Ovary (tissue), 9 donors: ENCODE data around the gene SYT17. TPM values are rescaled to one million over a fixed set of nuclear protein-coding genes. Genes with fewer than 3 reads are reported as not detected.
"Not testable (repeated sequence)": the region's sequence is repeated elsewhere in the genome, so short reads cannot be mapped to it uniquely, and the experiment has no call there.

Source experiments
- DNase-seq, 5 donors: peaks; one replicate each; pipeline ENCODE4 v3.0.0-alpha.2; 2019 to 2020
- H3K27ac ChIP-seq, 2 donors: fragments of 200-600 bp; one replicate each; pipeline versions ENCODE4 v1.5.1 to v1.8.0; 2019 to 2022
- H3K27me3 ChIP-seq: fragments of 200-600 bp; one replicate; pipeline ENCODE4 v1.8.0; 2022
- H3K36me3 ChIP-seq: fragments of 200-600 bp; sonication (generic); one replicate; pipeline ENCODE4 v1.5.1; 2019
- H3K4me1 ChIP-seq: one replicate; pipeline ENCODE4 v1.8.1; 2013; ENCODE audit warnings: mild to moderate bottlenecking, moderate library complexity; ENCODE audit not compliant: insufficient read depth
- H3K4me3 ChIP-seq: fragments of 200-600 bp; sonication (generic); one replicate; pipeline ENCODE4 v1.5.1; 2017
- H3K9me3 ChIP-seq, 2 donors: fragments of 200-600 bp in 1 of 2; sonication (generic) in 1 of 2; one replicate each; pipeline versions ENCODE4 v1.5.1 to v1.8.1; 2013 to 2019; ENCODE audit warnings: mild to moderate bottlenecking in 1 of 2, moderate library complexity in 1 of 2
- CTCF ChIP-seq, 3 donors: fragments of 450-650 bp in 2 of 3; fragments of 200-600 bp in 1 of 3; IDR thresholded peaks; one replicate each; pipeline versions ENCODE4 v1.5.1 to v1.8.0; 2016 to 2022; ENCODE audit warnings: antibody characterized with exemption in 3 of 3, mild to moderate bottlenecking in 1 of 3
- EP300 ChIP-seq: sonication (generic); formaldehyde crosslinking; IDR thresholded peaks from one replicate; pipeline ENCODE4 v1.6.1; 2017; ENCODE audit warnings: antibody characterized with exemption
- POLR2A ChIP-seq: fragments of 450-650 bp; IDR thresholded peaks from one replicate; pipeline ENCODE4 v1.6.1; 2017; ENCODE audit warnings: antibody characterized with exemption, mild to moderate bottlenecking, moderate library complexity
- WGBS, 3 donors: extraction: QIAGEN DNeasy Blood & Tissue Kit in 1 of 3; methylation state at CpG; one replicate each; pipeline versions ENCODE4 v1.1.5 to v1.1.7; 2013 to 2017; 5-methylcytosine and 5-hydroxymethylcytosine counted together
- intact Hi-C, 4 donors: fragments of 100-400 bp; cut with DNase I; formaldehyde crosslinking; loops; one replicate each; pipeline versions ENCODE4 v1.11.0 to v1.15.1; 2022 to 2023
- polyA plus RNA-seq, 2 donors: library from polyadenylated mRNA; stranded (reverse); fragments of 200-250 nt in 1 of 2; fragments of 350-450 nt in 1 of 2; fragmentation: Illumina TruSeq in 1 of 2; extraction: RNeasy Lipid Tissue Mini Kit (QIAGEN cat#74804) in 1 of 2; gene quantifications; one replicate each; pipeline ENCODE4 v1.2.3, GENCODE V29; 2013 to 2014
- total RNA-seq, 7 donors: library from RNA; depleted of rRNA in 2 of 7; stranded (reverse); fragments of >200 nt in 2 of 7; fragmentation: NEBNext Ultra II Directional in 3 of 7; extraction: Animal tissue kit (Norgen Biotek cat#: 25700) in 3 of 7; gene quantifications; one replicate each; pipeline versions ENCODE4 v1.1.0 to v1.2.4, GENCODE V29; 2016 to 2023
- donor health status: DM: no; HTN: no; CAD: no; lungs with moderate emphysema.
- donor health status: DM: no; HTN: no; CAD: no.
- donor health status: Bipolar disorder and iron deficiency.
- donor health status: DM: yes; HTN: yes; CAD: no.
- donor health status: DM: no; HTN: no; CAD: no.
- donor health status: DM: yes; HTN: yes; CAD: no.

Gene SYT17
- total and polyA plus RNA-seq, 9 donors, result 0.36 to 1.5 (median 0.82) TPM

GRCh38 chr16:19186408-19186807 lies 18.4 kb downstream of the SYT17 start:
- 64 to 78% (median 75%) methylated on average over 6 of the region's 6 CpGs for WGBS, 3 donors

GRCh38 chr16:19187961-19188360 lies 19.9 kb downstream of the SYT17 start:
- H3K9me3 ChIP-seq, DNase-seq, H3K27ac ChIP-seq, H3K4me1 ChIP-seq, H3K4me3 ChIP-seq, H3K27me3 ChIP-seq, H3K36me3 ChIP-seq, intact Hi-C loops: not testable (repeated sequence)
- WGBS, 3 donors, result 78 to 82% (median 81%) methylated on average over 3 of the region's 3 CpGs

More at GRCh38 chr16:19186408-19186807, 18.4 kb downstream of the SYT17 start:
- intact Hi-C loops, result no loop called here
- Histone ChIP-seq H3K9me3 (no peaks in the 10 kb centered on the region), H3K36me3 (no peaks in the 10 kb centered on the region), H3K4me1 (no peaks in the 10 kb centered on the region), H3K4me3 (no peak overlapping the region), H3K27me3 (no peaks in the 10 kb centered on the region), H3K27ac (no peak overlapping the region)
- no peak for DNase-seq
- no peak for TF ChIP-seq POLR2A

- no peaks in the 10 kb centered on the region for H3K4me1 ChIP-seq
- no peak overlapping the region for H3K4me3 ChIP-seq
- H3K27ac ChIP-seq, result no peak overlapping the region
- H3K36me3 ChIP-seq, result no peaks in the 10 kb centered on the region
- WGBS, 3 donors, result 38 to 45% (median 43%) methylated on average over 5 of the region's 5 CpGs
- intact Hi-C loops, result no loop called here
- no peaks in the 10 kb centered on the region for H3K9me3 ChIP-seq
- TF ChIP-seq POLR2A (no peak), EP300 (no peak), CTCF (IDR thresholded peaks at IDR 0.05) (no peak)
- no peaks in the 10 kb centered on the region for H3K27me3 ChIP-seq
- DNase-seq, result no peak
Observed at GRCh38 chr16:19188406-19188805, 20.4 kb downstream of the SYT17 start.

GRCh38 chr16:19192865-19193264 lies 24.8 kb downstream of the SYT17 start:
- DNase-seq, result no peak
- Histone ChIP-seq H3K9me3 (no peaks in the 10 kb centered on the region), H3K4me1 (no peaks in the 10 kb centered on the region), H3K36me3 (no peaks in the 10 kb centered on the region), H3K4me3 (no peak overlapping the region), H3K27ac (no peak overlapping the region), H3K27me3 (no peaks in the 10 kb centered on the region)
- 83 to 92% (median 85%) methylated on average over 4 of the region's 4 CpGs for WGBS, 3 donors
- intact Hi-C loops, result no loop called here
- no peak for TF ChIP-seq CTCF (IDR thresholded peaks at IDR 0.05)
- TF ChIP-seq POLR2A, result no peak
- TF ChIP-seq EP300, result no peak

GRCh38 chr16:19196871-19197270 lies 28.8 kb downstream of the SYT17 start:
- no peaks in the 10 kb centered on the region for H3K36me3 ChIP-seq
- no peaks in the 10 kb centered on the region for H3K9me3 ChIP-seq
- H3K4me3 ChIP-seq, result no peak overlapping the region
- H3K27ac ChIP-seq, result no peak overlapping the region
- TF ChIP-seq CTCF (IDR thresholded peaks at IDR 0.05), result no peak
- TF ChIP-seq EP300, result no peak
- no peak for TF ChIP-seq POLR2A
- intact Hi-C loops, result no loop called here
- WGBS, 3 donors, result 24 to 37% (median 30%) methylated on average over 6 of the region's 6 CpGs
- H3K4me1 ChIP-seq, result no peaks in the 10 kb centered on the region
- no peaks in the 10 kb centered on the region for H3K27me3 ChIP-seq
- no peak for DNase-seq
